CD14-positive monocyte (primary cell): ENCODE results near the gene GNB3. TPM values are rescaled to one million over a fixed set of nuclear protein-coding genes. Genes with fewer than 3 reads are reported as not detected.

ENCODE experiments used
- DNase-seq, 3 donors: peaks; one replicate each; pipeline ENCODE4 v3.0.0-alpha.2; 2011 to 2022
- H2AFZ ChIP-seq: 2 replicates; pipeline ENCODE4 v1.6.0; 2012; ENCODE audit warnings: mild to moderate bottlenecking, low read depth, low read length, inconsistent platforms; ENCODE audit not compliant: insufficient read depth, poor library complexity, severe bottlenecking
- H3K27ac ChIP-seq, 2 donors: 1 replicate in 1 of 2; 2 replicates in 1 of 2; pipeline ENCODE4 v1.5.1; 2012 to 2013; ENCODE audit warnings: low read length in 2 of 2, control low read depth in 1 of 2, inconsistent platforms in 1 of 2, low read depth in 1 of 2, mild to moderate bottlenecking in 1 of 2
- H3K27me3 ChIP-seq, 2 donors: one replicate each; pipeline versions ENCODE4 v1.6.0 to v1.6.1; 2011 to 2013; ENCODE audit warnings: low read length in 2 of 2; ENCODE audit not compliant: control insufficient read depth in 2 of 2, insufficient read depth in 2 of 2
- H3K36me3 ChIP-seq, 2 donors: replicated peaks in 1 of 2; 1 replicate in 1 of 2; 2 replicates in 1 of 2; pipeline versions ENCODE4 v1.5.1 to v1.6.1; 2012 to 2013; ENCODE audit warnings: low read length in 2 of 2, control low read depth in 1 of 2, inconsistent platforms in 1 of 2, mild to moderate bottlenecking in 1 of 2; ENCODE audit not compliant: insufficient read depth in 2 of 2, control insufficient read depth in 1 of 2
- H3K4me1 ChIP-seq, 2 donors: 1 replicate in 1 of 2; 2 replicates in 1 of 2; pipeline versions ENCODE4 v1.5.1 to v1.6.1; 2012 to 2013; ENCODE audit warnings: low read length in 2 of 2, control low read depth in 1 of 2, inconsistent platforms in 1 of 2, mild to moderate bottlenecking in 1 of 2, moderate library complexity in 1 of 2; ENCODE audit not compliant: insufficient read depth in 2 of 2, control insufficient read depth in 1 of 2
- H3K4me2 ChIP-seq: replicated peaks from 2 replicates; pipeline ENCODE3; 2012; ENCODE audit warnings: low read length, moderate library complexity, mild to moderate bottlenecking; ENCODE audit not compliant: poor library complexity, severe bottlenecking; ENCODE audit errors: extremely low read depth
- H3K4me3 ChIP-seq, 3 experiments: fragments of 200-600 bp in 1 of 3; sonication (generic) in 1 of 3; replicated peaks in 1 of 3; 1 replicate in 2 of 3; 2 replicates in 1 of 3; pipeline ENCODE4 v1.5.1; 2011 to 2013; ENCODE audit warnings: low read length in 3 of 3, mild to moderate bottlenecking in 3 of 3, control low read depth in 2 of 3, low read depth in 2 of 3, inconsistent platforms in 1 of 3, moderate library complexity in 1 of 3
- H3K79me2 ChIP-seq: 2 replicates; pipeline ENCODE4 v1.6.0; 2012; ENCODE audit warnings: mild to moderate bottlenecking, control low read depth, inconsistent platforms, low read length, moderate library complexity; ENCODE audit not compliant: insufficient read depth
- H3K9ac ChIP-seq: 2 replicates; pipeline ENCODE4 v1.6.0; 2017; ENCODE audit warnings: low read length, mild to moderate bottlenecking; ENCODE audit not compliant: insufficient read depth, poor library complexity, severe bottlenecking
- H3K9me3 ChIP-seq, 2 donors: replicated peaks in 1 of 2; 1 replicate in 1 of 2; 2 replicates in 1 of 2; pipeline versions ENCODE4 v1.5.1 to v1.6.1; 2012 to 2013; ENCODE audit warnings: low read length in 2 of 2, control low read depth in 1 of 2; ENCODE audit not compliant: control insufficient read depth in 1 of 2, insufficient read depth in 1 of 2
- H4K20me1 ChIP-seq: 2 replicates; pipeline ENCODE4 v1.6.0; 2012; ENCODE audit warnings: mild to moderate bottlenecking, low read length, control low read depth, moderate library complexity; ENCODE audit not compliant: insufficient read depth
- H3K27ac Mint-ChIP-seq, 7 donors: one replicate each; pipeline ENCODE4 v1.8.0; 2020; ENCODE audit warnings: mild to moderate bottlenecking in 7 of 7, mixed read lengths in 7 of 7, moderate library complexity in 6 of 7, inconsistent platforms in 2 of 7
- H3K27me3 Mint-ChIP-seq, 3 donors: one replicate each; pipeline ENCODE4 v1.8.0; 2021 to 2022; ENCODE audit warnings: low read depth in 3 of 3, mild to moderate bottlenecking in 3 of 3, mixed read lengths in 3 of 3, moderate library complexity in 3 of 3, inconsistent platforms in 1 of 3
- H3K36me3 Mint-ChIP-seq, 2 donors: one replicate each; pipeline ENCODE4 v1.8.0; 2020; ENCODE audit warnings: mixed read lengths in 2 of 2, inconsistent platforms in 1 of 2, mild to moderate bottlenecking in 1 of 2
- H3K4me1 Mint-ChIP-seq: one replicate; pipeline ENCODE4 v1.8.0; 2020; ENCODE audit warnings: mild to moderate bottlenecking, mixed read lengths
- H3K4me3 Mint-ChIP-seq, 2 donors: one replicate each; pipeline ENCODE4 v1.8.0; 2020; ENCODE audit warnings: mild to moderate bottlenecking in 2 of 2, mixed read lengths in 2 of 2, moderate library complexity in 1 of 2
- H3K9me3 Mint-ChIP-seq, 7 donors: one replicate each; pipeline ENCODE4 v1.8.0; 2020 to 2022; ENCODE audit warnings: mixed read lengths in 7 of 7, mild to moderate bottlenecking in 6 of 7, moderate library complexity in 6 of 7, inconsistent platforms in 2 of 7
- whole genome bisulfite sequencing: methylation state at CpG from one replicate; pipeline ENCODE4 v1.1.5; 2013; ENCODE audit warnings: missing lambda C conversion rate; ENCODE audit not compliant: insufficient coverage; 5-methylcytosine and 5-hydroxymethylcytosine counted together
- intact Hi-C, 2 donors: fragments of 100-400 bp; cut with micrococcal nuclease; formaldehyde crosslinking; loops; one replicate each; pipeline versions ENCODE4 v1.15.0 to v1.15.1; 2023
- polyA plus RNA-seq, 3 donors: library from polyadenylated mRNA; depleted of rRNA in 1 of 3; unstranded in 2 of 3; stranded (reverse) in 1 of 3; fragments of 300-500 nt in 2 of 3; fragments of >200 nt in 1 of 3; fragmentation: Illumina TruSeq in 2 of 3; gene quantifications; 1 replicate in 2 of 3; 2 replicates in 1 of 3; pipeline ENCODE4 v1.2.3, GENCODE V29; 2012 to 2021
- TF ChIP-seq, protein P1 (sequence below): fragments of 200-600 bp; IDR thresholded peaks from one replicate; pipeline ENCODE4 v1.8.0; 2022; ENCODE audit warnings: antibody characterized with exemption, mild to moderate bottlenecking

The GNB3 gene
- polyA plus RNA-seq, 3 donors: 0.31 TPM; not detected in 2

DNA sequence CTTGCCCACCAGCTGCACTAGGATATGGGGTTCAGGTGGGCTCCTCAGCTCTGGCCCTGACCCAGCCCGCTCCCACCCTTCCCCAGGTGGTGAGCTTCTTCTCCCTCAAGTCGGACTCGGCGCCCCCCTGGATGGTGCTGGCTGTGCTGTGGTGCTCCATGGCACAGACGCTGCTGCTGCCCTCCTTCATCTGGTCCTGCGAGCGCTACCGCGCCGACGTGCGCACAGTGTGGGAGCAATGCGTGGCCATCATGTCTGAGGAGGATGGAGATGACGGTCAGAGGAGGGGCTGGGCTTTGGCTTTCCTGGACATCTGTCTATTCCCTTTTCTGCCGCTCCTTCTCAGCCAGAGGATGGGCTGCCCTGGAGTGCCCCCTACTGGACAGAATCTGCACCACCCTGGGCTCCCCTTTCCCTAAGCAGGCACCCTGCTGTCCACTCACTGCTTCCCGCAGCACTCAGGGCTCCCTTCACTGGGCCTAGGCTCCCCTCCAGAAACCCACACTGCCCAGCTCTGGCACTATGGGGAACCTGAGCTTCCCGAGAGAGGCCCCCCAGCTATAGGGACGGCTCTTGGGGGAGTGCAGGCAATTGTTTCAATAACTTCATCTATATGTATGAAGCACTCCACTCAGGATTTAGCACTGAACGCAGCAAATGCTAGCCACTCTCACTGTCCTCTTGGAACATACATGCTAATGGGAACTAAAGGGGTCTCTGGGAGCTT is 15.2 kb upstream of the GNB3 start:
- Histone ChIP-seq H3K27me3 (peaks cover 12 to 50% of the 10 kb centered on the region in 2 donors), H3K4me2 (peak overlapping the region; percentile 8), H4K20me1 (peaks cover 29% of the 10 kb centered on the region), H3K9me3 (peaks cover 0 to 6% of the 10 kb centered on the region in 2 donors), H3K4me1 (peaks cover 30 to 56% of the 10 kb centered on the region in 2 donors), H2AFZ (no peak overlapping the region), H3K36me3 (no peaks in the 10 kb centered on the region), H3K27ac (no peak overlapping the region), H3K4me3 (no peak overlapping the region), H3K9ac (no peak overlapping the region), H3K79me2 (peaks cover 5% of the 10 kb centered on the region)
- Mint-ChIP-seq H3K27me3 (peaks cover 46 to 63% (median 46%) of the 10 kb centered on the region in 3 donors), H3K4me3 (peak overlapping the region; percentile 51 to 84), H3K4me1 (peaks cover 49% of the 10 kb centered on the region), H3K36me3 (peaks cover 18 to 26% of the 10 kb centered on the region in 2 donors), H3K27ac (peak overlapping the region in 1 of 7 donors; percentile 43), H3K9me3 (peaks cover 0 to 12% (median 8%) of the 10 kb centered on the region in 7 donors)
- TF ChIP-seq, protein P1, sequence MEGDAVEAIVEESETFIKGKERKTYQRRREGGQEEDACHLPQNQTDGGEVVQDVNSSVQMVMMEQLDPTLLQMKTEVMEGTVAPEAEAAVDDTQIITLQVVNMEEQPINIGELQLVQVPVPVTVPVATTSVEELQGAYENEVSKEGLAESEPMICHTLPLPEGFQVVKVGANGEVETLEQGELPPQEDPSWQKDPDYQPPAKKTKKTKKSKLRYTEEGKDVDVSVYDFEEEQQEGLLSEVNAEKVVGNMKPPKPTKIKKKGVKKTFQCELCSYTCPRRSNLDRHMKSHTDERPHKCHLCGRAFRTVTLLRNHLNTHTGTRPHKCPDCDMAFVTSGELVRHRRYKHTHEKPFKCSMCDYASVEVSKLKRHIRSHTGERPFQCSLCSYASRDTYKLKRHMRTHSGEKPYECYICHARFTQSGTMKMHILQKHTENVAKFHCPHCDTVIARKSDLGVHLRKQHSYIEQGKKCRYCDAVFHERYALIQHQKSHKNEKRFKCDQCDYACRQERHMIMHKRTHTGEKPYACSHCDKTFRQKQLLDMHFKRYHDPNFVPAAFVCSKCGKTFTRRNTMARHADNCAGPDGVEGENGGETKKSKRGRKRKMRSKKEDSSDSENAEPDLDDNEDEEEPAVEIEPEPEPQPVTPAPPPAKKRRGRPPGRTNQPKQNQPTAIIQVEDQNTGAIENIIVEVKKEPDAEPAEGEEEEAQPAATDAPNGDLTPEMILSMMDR: peak; percentile 95
- peak; percentile 82 for DNase-seq
- intact Hi-C loops: loop anchor here (1.0 to 5.0 kb wide), 5 partner anchors 33 to 203 kb away; no protein-coding TSS in a partner anchor
- 23% methylated on average over 9 of the region's 19 CpGs for WGBS

DNA sequence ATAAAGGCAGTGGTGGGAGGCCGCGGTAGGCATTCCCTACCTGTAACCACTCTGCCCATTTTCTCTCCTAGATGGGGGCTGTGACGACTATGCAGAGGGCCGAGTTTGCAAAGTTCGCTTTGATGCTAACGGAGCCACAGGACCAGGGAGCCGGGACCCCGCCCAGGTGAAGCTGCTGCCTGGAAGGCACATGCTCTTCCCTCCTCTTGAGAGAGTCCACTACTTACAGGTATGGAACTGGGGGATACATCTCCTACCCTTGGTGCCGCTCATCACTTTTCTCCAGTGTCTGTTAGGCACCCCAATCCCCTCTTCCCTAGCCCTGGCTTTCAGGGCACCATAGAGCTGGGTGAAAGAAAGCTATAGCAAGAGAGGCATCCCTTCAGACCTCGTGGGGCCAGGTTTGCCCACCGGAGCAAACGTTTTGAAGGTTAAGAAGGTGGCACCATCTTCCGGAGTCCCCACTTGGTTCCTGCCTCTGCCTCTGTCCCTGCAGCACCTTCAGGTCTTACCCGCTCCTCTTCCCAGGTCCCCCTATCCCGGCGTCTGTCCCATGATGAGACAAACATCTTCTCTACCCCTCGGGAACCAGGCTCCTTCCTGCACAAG is 14.5 kb upstream of the GNB3 start:
- Mint-ChIP-seq H3K27ac (peak overlapping the region in 1 of 7 donors; percentile 25), H3K27me3 (peaks cover 50 to 69% (median 52%) of the 10 kb centered on the region in 3 donors), H3K36me3 (peaks cover 16 to 26% of the 10 kb centered on the region in 2 donors), H3K4me3 (peak overlapping the region in 1 of 2 donors; percentile 84), H3K9me3 (peaks cover 0 to 12% (median 8%) of the 10 kb centered on the region in 7 donors), H3K4me1 (peaks cover 42% of the 10 kb centered on the region)
- Histone ChIP-seq H3K9me3 (peaks cover 0 to 6% of the 10 kb centered on the region in 2 donors), H3K4me1 (peaks cover 23 to 49% of the 10 kb centered on the region in 2 donors), H3K27me3 (peaks cover 12 to 56% of the 10 kb centered on the region in 2 donors), H4K20me1 (peaks cover 29% of the 10 kb centered on the region), H3K9ac (no peak overlapping the region), H3K4me2 (no peak overlapping the region), H3K79me2 (peaks cover 5% of the 10 kb centered on the region), H3K27ac (no peak overlapping the region), H2AFZ (no peak overlapping the region), H3K36me3 (no peaks in the 10 kb centered on the region), H3K4me3 (no peak overlapping the region)
- intact Hi-C loops: loop anchor here (5.0 kb wide), 3 partner anchors 34 to 204 kb away; no protein-coding TSS in a partner anchor
- TF ChIP-seq, protein P1: no peak
- 100% methylated on average over 6 of the region's 17 CpGs for WGBS
- DNase-seq: no peak
